Peyer's patch (tissue), 4 donors: ENCODE data around the gene MND1.

Experiments used
- POLR2A ChIP-seq, 2 donors: fragments of 450-650 bp; IDR thresholded peaks; one replicate each; pipeline ENCODE4 v1.5.1; 2017; ENCODE audit warnings: antibody characterized with exemption in 2 of 2, mild to moderate bottlenecking in 2 of 2, moderate library complexity in 2 of 2
- TF ChIP-seq, protein P1 (sequence below), 6 experiments: fragments of 450-650 bp in 4 of 6; fragments of 200-600 bp in 2 of 6; sonication (generic) in 1 of 6; IDR thresholded peaks; one replicate each; pipeline ENCODE4 v1.5.1; 2017 to 2019; ENCODE audit warnings: antibody characterized with exemption in 6 of 6, mild to moderate bottlenecking in 3 of 6, moderate library complexity in 1 of 6

GRCh38 chr4:153335665-153336064 is 8.8 kb upstream of the MND1 start:
- TF ChIP-seq POLR2A (IDR thresholded peaks at IDR 0.05), result no peak
- TF ChIP-seq, protein P1, sequence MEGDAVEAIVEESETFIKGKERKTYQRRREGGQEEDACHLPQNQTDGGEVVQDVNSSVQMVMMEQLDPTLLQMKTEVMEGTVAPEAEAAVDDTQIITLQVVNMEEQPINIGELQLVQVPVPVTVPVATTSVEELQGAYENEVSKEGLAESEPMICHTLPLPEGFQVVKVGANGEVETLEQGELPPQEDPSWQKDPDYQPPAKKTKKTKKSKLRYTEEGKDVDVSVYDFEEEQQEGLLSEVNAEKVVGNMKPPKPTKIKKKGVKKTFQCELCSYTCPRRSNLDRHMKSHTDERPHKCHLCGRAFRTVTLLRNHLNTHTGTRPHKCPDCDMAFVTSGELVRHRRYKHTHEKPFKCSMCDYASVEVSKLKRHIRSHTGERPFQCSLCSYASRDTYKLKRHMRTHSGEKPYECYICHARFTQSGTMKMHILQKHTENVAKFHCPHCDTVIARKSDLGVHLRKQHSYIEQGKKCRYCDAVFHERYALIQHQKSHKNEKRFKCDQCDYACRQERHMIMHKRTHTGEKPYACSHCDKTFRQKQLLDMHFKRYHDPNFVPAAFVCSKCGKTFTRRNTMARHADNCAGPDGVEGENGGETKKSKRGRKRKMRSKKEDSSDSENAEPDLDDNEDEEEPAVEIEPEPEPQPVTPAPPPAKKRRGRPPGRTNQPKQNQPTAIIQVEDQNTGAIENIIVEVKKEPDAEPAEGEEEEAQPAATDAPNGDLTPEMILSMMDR (IDR thresholded peaks at IDR 0.05), result no peak
